GM21717 (cell line): Measurements from ENCODE around the gene NDUFAF8.

Source experiments
- ATAC-seq: cut with Tn5 transposase; IDR thresholded peaks from one replicate; pipeline ENCODE4 v1.9.1; 2021; ENCODE audit warnings: mild to moderate bottlenecking, moderate library complexity; ENCODE audit not compliant: unreplicated experiment

The NDUFAF8 gene

DNA sequence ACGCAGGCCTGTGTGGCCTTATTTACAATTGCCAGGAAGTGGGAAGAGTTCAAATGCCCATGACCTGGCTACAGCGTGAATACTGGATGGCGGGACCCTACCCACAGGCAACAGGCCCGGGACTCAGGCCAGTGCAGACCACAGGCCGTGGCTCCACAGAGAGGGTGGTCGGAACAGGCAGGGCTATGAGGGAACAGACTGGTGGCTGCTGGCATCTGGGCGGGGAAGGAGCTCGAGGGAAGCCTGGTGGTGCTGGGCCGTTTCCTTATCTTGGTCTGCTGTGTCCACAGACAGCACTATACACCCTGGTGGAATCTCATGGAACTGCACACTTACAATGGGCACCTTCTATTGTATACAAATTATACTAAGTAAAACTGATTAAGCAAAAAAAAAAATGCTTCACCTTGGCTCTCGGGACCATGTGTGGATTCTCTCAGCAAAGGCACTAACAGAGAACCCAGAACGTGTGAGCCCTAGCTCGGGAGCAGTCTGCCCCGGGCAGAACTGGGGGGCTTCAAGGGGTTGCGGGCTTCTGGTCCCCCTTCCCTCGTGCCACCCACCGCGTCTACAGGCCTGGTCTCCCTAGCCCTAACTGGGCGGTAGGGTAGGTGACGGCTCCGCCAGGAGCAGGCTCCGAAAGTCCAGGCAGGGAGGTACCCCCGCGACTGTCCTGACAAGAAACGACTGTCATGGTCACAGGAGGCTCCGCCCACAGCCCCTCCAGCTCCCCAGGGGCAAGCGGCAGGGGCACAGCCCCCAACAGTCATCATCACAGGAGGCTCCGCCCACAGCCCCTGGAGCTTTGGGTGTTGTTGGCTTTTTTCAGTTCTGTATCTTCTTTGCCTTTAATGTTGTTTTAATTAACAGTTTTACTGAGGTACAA lies 38.2 kb upstream of the NDUFAF8 start:
- no peak for ATAC-seq

GRCh38 chr17:81202318-81202717 lies 36.8 kb upstream of the NDUFAF8 start:
- no peak for ATAC-seq

GRCh38 chr17:81203136-81203535 lies 36.0 kb upstream of the NDUFAF8 start:
- no peak for ATAC-seq

DNA sequence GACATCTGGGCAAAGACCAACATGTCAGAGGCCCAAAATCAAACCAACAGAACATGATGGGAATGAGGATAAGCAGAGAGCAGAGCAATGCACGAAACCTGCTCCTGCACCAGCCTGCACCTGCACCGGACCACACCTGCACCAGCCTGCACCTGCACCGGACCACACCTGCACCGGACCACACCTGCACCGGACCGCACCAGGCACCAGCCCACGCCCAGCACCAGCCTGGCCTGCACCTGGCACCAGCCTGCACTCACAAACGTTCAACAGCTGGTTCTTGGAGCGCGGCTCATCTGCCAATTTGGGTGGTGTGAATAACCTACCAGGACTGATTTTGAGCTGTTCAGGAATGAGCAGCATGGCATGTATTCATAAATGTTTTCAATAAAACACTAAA lies 34.5 kb upstream of the NDUFAF8 start:
- no peak for ATAC-seq

DNA sequence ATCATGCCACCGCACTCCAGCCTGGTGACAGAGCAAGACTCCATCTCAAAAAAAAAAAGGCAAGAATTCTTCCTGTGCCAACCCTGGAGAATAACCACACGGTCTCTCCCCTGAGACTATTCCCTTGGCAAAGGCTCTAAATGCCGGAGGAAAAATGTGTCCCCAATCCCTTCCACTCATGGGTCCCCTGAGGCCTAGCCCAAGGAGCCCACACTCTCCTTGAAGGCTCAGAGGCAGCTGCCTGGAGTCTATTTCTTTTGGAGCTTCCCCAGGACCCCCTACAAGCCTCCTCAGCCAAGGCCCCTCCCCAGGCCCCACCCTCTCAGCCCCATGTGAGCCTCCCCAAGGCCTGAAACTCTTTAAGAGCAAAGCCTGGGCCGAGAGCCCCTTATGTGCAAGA lies 33.0 kb upstream of the NDUFAF8 start:
- no peak for ATAC-seq

GRCh38 chr17:81206657-81207056 lies 32.5 kb upstream of the NDUFAF8 start:
- ATAC-seq, result no peak

DNA sequence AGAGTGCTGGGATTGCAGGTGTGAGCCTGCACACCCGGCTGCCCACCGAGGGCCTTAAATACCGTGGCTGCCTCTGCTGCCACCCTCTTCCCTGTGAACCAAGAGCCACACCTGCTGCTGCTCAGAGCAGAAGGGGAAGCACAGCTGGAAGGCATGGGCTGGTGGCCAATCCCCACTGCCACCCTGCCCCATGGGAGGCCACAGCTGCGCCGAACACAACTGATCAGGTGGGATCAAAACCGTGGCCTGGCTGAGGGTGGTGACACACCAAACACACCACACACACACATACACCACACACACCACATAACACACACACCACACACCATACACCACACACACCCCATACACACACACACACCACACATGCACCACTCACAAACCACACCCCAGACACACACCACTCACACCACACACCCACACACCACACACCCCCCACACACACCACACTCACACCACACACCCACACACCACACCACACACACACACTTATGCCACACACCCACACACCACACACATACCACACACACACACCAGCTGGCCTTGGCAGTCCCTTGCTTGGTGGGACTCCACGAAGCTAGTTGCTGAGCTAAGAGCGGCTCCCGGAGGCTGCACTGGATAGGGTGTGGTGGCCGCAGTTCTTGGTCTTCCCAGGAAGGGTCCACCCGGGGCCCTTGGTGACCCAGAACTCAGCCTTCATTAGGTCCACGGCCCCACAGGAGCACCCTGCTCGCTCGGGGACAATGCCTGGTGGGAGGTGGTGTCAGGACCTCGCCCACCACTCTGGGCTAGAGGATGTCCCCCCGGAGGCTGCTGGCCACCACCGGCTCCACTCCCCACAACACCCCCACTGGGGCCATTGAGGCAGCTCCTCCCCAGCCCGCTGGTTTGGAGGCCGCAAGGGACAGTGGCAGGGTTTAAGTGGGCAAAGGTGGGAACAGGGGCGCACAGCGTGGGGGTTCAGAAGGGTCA lies 31.2 kb upstream of the NDUFAF8 start:
- ATAC-seq, result no peak

GRCh38 chr17:81208651-81209050 lies 30.5 kb upstream of the NDUFAF8 start:
- ATAC-seq, result no peak

DNA sequence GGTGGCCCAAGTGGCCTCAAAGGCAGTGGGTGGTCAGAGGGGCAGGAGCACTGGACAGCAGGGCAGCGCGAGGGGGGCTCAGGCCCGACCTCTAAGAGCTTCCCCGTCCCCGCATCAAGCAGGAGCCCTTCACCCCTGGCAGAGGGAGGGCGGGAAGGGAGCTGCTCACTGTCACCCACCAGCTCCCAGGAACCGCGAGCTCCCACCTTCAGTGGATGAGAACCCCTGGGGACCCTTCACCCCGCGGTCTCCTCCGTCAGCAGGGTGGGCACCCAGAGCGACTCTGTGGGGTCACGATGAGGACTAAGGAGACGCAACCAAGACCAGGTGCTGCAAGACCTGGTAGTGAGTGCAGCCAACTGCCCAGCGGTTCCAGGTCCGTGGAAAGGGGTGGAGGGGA lies 30.0 kb upstream of the NDUFAF8 start:
- no peak for ATAC-seq

- no peak for ATAC-seq
These were observed 28.7 kb upstream of the NDUFAF8 start for GRCh38 chr17:81210466-81210865.

- no peak for ATAC-seq
These were observed 28.2 kb upstream of the NDUFAF8 start for GRCh38 chr17:81210868-81211267.

- ATAC-seq, result no peak
These were observed 26.8 kb upstream of the NDUFAF8 start for GRCh38 chr17:81212365-81212764.

- ATAC-seq, result no peak
These were observed 25.1 kb upstream of the NDUFAF8 start for GRCh38 chr17:81213978-81214377.

- no peak for ATAC-seq
These were observed 21.6 kb upstream of the NDUFAF8 start for GRCh38 chr17:81217491-81217890.

DNA sequence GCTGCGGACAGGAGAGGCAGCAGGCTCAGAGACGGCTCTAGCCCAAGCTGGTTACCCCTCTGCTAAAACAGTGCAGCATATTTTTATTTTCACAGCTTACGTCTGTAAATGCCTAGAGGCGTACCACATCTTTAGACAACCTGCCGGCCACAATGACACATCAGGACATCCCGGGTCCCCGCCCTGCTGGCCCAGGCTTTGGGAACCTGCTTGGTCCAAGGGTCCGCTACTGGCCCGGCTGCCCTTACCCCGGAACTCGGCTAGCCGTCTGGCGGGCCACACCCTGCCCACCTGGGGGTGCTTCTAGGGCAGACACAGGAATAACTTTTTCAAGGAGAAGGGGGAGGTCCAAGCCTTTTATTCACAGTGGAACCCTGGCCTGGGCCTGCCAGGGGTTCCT lies 20.7 kb upstream of the NDUFAF8 start:
- ATAC-seq, result no peak

DNA sequence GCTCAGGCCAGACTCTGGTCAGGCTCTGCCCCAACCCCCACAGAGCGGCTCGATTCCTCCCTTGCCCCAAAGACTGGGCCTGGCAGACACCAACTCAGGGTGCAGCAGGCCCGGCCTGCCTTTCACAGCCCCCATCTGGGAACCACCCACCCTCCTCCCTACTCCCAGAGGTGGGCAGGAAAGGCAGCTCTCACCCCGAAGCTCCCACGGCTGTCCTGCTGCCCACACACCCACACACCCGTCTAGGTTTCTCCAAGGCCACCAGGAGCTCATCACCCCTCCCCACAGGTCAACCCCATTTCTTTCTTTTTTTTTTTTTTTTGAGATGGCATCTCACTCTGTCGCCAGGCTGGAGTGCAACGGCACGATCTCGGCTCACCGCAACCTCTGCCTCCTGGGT lies 20.1 kb upstream of the NDUFAF8 start:
- ATAC-seq, result no peak

DNA sequence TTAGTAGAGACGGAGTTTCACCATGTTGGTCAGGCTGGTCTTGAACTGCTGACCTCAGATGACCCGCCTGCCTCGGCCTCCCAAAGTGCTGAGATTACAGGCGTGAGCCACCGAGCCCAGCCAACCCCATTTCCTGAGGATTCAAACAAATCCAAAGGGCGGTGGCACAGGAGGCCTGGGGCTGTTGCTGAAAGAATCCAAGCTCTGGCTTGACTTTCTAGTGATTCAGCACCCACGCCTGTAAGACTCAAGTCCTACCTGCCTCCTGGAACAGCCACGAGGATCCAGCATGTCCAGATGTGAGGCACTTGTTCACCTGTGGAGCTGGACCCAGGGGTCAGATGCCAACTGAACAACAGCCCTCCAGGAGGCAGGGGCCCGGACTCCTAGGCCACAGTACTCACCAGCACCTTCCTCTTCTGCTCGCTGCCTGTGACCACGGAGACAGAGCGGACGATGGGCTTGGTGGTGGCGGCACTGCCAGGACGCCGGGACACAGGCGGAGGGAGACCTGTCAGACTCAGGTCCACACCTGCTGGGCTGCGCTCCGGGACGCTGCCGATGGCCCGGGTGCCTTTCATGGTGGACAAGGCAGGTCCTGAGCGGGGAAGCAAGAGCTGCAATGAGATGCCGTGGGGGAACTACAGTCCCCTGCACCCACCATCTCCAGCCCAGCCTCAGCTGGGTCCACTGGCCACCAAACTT lies 19.5 kb upstream of the NDUFAF8 start:
- ATAC-seq, result no peak

DNA sequence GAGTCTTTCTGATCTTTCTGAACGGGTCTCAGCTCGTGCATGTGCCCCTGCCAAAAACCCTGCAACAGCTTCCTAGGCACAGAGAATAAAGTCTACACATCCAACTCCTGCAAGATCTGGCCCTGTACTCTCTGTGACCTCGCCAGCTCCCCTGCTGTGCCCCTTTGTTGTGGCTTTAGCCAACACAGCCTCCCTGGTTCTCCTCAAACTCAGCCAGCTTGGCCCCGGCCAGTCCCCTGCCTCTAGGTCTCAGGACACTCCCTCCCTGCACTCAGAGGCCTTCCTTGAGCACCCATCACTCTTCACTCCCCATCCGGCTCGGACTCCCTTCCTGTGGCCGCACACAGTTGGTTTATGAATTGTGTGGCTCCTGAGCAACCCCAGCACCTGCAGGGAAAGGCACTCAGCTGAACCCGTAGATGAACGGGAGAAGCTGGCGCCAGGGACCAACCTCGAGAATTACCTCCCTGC lies 17.7 kb upstream of the NDUFAF8 start:
- ATAC-seq, result no peak

- ATAC-seq, result no peak
These were observed 17.1 kb upstream of the NDUFAF8 start for GRCh38 chr17:81221842-81222619.

GRCh38 chr17:81222620-81222905 lies 16.6 kb upstream of the NDUFAF8 start:
- ATAC-seq, result no peak
